Effector memory CD4-positive, alpha-beta T cell (primary cell): ENCODE data around the gene PDGFB.
A peak's percentile ranks its signal among the peaks of the same experiment; 100 is the strongest.

Experiments
- DNase-seq, 3 donors: peaks; one replicate each; pipeline ENCODE4 v3.0.0-alpha.2; 2020
- H3K27ac ChIP-seq: 2 replicates; pipeline ENCODE4 v1.7.0; 2013; ENCODE audit warnings: mild to moderate bottlenecking, low read length, moderate library complexity; ENCODE audit not compliant: insufficient read depth, poor library complexity, severe bottlenecking
- H3K27me3 ChIP-seq: replicated peaks from 2 replicates; pipeline ENCODE4 v1.7.0; 2013; ENCODE audit warnings: mild to moderate bottlenecking, low read length; ENCODE audit not compliant: insufficient read depth, control insufficient read depth, poor library complexity, severe bottlenecking
- H3K36me3 ChIP-seq: 2 replicates; pipeline ENCODE4 v1.7.0; 2013; ENCODE audit warnings: mild to moderate bottlenecking, low read length, moderate library complexity; ENCODE audit not compliant: control insufficient read depth, insufficient read depth
- H3K4me1 ChIP-seq: 2 replicates; pipeline ENCODE4 v1.7.0; 2013; ENCODE audit warnings: low read length, mild to moderate bottlenecking; ENCODE audit not compliant: control insufficient read depth, insufficient read depth, poor library complexity, severe bottlenecking
- H3K4me3 ChIP-seq: 2 replicates; pipeline ENCODE4 v1.7.0; 2013; ENCODE audit warnings: low read length, low read depth, mild to moderate bottlenecking; ENCODE audit not compliant: insufficient read depth, poor library complexity, severe bottlenecking
- H3K9me3 ChIP-seq: 2 replicates; pipeline ENCODE4 v1.7.0; 2013; ENCODE audit warnings: mild to moderate bottlenecking, low read length, moderate library complexity; ENCODE audit not compliant: control insufficient read depth

The PDGFB gene

DNA sequence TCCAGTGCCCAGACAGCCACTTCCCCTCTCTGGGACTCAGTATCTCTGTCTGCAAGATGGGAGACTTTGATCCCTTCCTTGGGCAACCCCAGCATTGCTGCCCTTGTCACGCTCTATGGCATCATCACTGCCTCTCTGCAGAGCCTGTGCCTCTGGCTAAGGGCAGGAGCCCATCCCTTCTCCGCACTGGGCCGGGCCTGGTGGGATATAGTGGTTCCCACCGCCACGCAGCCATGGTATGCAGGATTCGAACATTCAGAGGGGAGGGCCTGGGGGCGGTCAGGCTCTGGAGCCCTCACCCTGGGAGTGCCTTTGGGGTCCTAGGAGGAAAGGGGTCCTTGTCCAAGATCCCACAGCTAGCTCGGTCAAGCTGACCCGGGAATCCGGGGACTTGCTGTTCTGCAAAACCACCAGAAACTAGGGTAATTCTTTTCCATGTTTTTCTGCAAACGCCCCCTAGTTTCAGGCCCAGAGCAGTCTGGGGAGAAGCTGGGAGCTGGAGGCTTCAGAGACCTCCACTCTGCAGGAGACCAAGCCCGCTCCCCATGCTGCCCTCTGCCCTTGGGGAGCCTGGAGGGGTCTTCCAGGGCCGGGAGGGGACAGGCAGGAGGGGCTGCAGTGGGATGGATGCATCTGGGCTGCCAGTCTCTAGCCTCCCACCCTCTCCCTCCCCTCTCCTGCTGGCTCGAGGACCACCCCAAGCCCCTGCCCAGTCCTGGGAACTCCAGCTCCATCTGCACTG lies 67.9 kb downstream of the PDGFB start:
- H3K27me3 ChIP-seq, result no peaks in the 10 kb centered on the region
- H3K4me3 ChIP-seq, result no peak overlapping the region
- no peak overlapping the region for H3K27ac ChIP-seq
- no peak for DNase-seq
- H3K36me3 ChIP-seq, result no peaks in the 10 kb centered on the region
- H3K4me1 ChIP-seq, result peaks cover 40% of the 10 kb centered on the region
- no peaks in the 10 kb centered on the region for H3K9me3 ChIP-seq

DNA sequence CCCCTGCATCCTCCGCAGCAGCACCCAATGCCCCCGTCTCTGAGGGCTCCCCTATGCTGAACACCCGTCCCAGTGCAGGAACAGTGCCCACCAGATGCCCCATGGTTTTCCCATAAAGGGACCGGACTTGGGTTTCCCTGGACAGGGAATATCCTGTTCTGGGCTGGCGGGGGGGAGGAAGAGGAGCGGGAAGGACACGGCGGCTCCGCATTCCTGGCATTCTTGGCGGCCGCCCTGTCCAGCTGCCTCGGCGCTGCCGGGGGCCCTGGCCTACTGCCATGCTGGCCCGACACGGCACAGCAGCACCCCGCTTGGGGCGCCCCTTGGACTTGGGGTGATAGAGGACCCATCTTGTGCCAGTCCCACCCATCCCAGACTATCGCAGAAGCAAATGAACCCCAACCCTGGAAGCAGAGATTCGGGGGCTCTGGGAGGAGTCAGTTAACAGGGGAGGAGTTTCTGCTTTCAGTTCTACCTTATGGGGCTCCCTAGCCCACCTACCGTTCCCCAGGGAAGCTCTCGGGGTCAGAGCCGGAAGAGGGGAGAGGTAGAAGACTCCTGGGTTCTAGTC lies 68.6 kb downstream of the PDGFB start:
- H3K9me3 ChIP-seq, result no peaks in the 10 kb centered on the region
- peaks cover 44% of the 10 kb centered on the region for H3K4me1 ChIP-seq
- H3K36me3 ChIP-seq, result no peaks in the 10 kb centered on the region
- H3K4me3 ChIP-seq, result no peak overlapping the region
- no peak for DNase-seq
- no peak overlapping the region for H3K27ac ChIP-seq
- H3K27me3 ChIP-seq, result no peaks in the 10 kb centered on the region

DNA sequence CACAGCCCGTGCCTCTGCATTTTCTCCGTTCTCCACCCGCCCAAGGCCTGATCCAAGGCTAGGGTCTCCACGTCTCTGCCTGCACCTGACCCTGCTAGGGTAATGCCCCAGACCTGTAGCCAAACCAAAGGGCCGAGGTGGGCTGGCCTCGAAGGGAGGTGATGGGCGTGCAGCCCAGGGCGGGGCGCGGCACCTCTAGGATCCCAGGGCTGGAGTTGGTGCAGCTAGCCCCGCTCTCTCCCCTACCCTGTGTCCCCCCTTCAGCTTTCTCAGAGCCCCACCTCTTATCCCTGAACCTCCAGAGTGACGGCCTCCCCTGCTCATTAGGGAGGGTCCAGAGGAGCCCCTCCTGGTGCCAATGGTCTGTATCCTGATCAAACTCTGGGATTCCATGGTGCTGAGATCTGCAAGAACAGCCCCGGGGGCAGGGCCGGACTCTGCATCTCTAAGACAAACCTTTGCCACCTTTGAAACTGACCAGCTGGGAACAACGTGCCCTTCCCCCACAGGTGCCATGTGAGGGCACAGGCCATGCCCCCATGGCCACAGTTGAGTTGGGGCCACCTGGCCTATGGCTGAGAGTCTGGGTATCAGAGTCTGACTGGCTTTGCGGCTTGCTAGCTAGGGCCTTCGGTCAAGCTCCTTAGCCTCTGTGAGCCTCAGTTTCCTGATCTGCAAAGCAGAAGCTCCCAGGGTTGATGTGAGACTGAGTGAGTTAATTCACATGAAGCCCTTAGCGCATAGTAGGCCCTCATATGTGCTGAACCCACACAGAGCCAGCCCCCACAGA lies 69.2 kb downstream of the PDGFB start:
- peaks cover 50% of the 10 kb centered on the region for H3K4me1 ChIP-seq

DNA sequence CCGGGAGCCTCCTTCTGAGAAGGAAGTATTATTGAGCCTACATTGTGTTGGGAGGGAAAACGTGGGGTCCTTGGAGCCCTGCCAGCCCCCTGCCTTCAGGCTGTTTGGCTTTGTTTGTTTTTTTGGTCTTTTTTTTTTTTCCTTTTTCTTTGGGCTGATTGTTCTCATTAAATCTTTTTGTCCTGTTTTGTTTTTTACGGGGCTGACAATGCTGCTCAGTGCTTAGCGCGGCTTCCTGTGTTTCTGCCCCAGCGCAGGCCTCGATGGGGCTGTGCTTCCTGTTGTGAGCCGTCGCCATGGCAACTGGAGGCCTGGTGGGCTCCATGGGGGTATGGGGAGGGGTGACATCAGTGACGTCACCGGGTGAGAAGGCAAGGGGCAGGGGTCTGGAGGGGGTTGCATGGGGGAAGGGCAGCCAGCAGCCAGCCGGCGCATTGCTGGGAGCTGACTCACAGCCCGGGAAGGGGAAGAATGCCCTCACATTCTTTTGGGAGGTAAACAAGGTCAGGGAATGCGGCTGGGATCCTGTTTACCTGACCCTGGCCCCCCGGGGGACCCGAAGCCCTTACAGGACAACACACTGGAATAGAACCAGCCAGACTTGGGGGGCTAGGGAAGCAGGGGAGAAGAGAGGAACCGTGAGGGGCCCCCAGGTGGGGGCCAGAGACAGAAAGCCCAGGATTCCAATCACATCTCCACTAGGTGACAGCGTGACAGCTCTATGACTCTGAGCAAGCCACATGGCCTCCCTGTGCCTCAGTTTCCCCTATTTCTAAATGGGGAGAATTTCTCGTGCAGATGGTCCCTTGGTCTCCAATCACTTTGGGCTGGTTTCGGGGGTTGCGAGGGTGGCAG lies 70.1 kb downstream of the PDGFB start:
- H3K27me3 ChIP-seq, result no peaks in the 10 kb centered on the region
- peak overlapping the region; percentile 78 for H3K27ac ChIP-seq
- H3K4me3 ChIP-seq, result peak overlapping the region; percentile 11
- H3K36me3 ChIP-seq, result no peaks in the 10 kb centered on the region
- H3K4me1 ChIP-seq, result peaks cover 50% of the 10 kb centered on the region
- no peaks in the 10 kb centered on the region for H3K9me3 ChIP-seq
- DNase-seq, result peak; percentile 28 to 49 (median 48)

More for the DNA sequence above, 69.2 kb downstream of the PDGFB start:
- Histone ChIP-seq H3K36me3 (no peaks in the 10 kb centered on the region), H3K27me3 (no peaks in the 10 kb centered on the region), H3K4me3 (no peak overlapping the region), H3K9me3 (no peaks in the 10 kb centered on the region), H3K27ac (no peak overlapping the region)
- DNase-seq, result no peak

DNA sequence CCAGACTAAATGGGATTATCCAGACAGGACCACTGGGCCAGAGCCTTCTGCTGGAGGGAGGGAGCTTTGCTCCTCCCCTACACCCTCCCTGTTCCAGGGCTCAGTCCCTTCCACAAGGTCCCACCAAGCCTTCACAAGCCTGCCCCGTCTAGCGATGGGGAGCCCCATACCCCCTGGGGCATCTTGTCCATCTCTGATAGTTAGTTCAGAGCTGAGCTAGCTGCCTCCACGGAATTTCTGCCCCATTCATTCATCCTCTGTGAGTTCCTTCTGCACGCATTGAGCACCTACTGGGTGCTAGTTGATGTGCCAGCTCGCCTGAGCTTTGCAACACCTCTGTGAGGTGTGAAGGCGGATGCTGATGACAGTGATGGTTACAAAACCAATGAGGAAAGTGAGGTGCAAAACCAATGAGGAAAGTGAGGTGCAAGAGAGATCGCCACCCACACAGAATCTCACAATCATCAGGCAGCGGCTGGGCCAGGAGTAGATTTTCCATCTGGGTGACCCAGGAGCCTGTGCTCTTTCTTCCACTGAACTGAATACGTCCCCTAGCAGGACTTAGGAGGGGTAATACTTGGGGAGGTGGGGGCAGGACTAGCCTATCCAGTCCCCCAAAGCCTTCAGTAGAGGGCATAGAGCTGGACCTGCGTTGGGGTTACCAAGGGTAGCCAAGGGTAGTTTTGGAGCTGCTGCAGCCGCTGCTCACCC lies 70.8 kb downstream of the PDGFB start:
- H3K4me1 ChIP-seq, result peaks cover 50% of the 10 kb centered on the region
- H3K4me3 ChIP-seq, result peak overlapping the region; percentile 11
- H3K27ac ChIP-seq, result peak overlapping the region; percentile 78
- H3K9me3 ChIP-seq, result no peaks in the 10 kb centered on the region
- H3K36me3 ChIP-seq, result no peaks in the 10 kb centered on the region
- H3K27me3 ChIP-seq, result no peaks in the 10 kb centered on the region
- DNase-seq, result peak; percentile 25 to 31 (median 25)
